ENCODE results near the gene SPECC1L.

GRCh38 chr22:24437091-24437490, 166.5 kb downstream of the SPECC1L start:
- TF ChIP-seq TAF1 (IDR thresholded peaks at IDR 0.05; ENCODE audit: borderline replicate concordance, insufficient read depth, low read length) (no peak), POLR2AphosphoS5 (IDR thresholded peaks at IDR 0.05; ENCODE audit: low read depth, low read length) (no peak), REST (IDR thresholded peaks at IDR 0.05; ENCODE audit: insufficient read depth in 1 of 2, low read depth in 2 of 2, low read length in 2 of 2) (no peak), SIN3A (IDR thresholded peaks at IDR 0.05; ENCODE audit: borderline replicate concordance, insufficient read depth, low read length) (no peak), FOXP2 (optimal IDR thresholded peaks at IDR 0.05; ENCODE audit: borderline replicate concordance, extremely low read depth, extremely low read length, insufficient read depth) (no peak)
